ENCODE measurements around the gene PIR.

- TF ChIP-seq, protein P1, sequence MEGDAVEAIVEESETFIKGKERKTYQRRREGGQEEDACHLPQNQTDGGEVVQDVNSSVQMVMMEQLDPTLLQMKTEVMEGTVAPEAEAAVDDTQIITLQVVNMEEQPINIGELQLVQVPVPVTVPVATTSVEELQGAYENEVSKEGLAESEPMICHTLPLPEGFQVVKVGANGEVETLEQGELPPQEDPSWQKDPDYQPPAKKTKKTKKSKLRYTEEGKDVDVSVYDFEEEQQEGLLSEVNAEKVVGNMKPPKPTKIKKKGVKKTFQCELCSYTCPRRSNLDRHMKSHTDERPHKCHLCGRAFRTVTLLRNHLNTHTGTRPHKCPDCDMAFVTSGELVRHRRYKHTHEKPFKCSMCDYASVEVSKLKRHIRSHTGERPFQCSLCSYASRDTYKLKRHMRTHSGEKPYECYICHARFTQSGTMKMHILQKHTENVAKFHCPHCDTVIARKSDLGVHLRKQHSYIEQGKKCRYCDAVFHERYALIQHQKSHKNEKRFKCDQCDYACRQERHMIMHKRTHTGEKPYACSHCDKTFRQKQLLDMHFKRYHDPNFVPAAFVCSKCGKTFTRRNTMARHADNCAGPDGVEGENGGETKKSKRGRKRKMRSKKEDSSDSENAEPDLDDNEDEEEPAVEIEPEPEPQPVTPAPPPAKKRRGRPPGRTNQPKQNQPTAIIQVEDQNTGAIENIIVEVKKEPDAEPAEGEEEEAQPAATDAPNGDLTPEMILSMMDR (conservative IDR thresholded peaks at IDR 0.05; ENCODE audit: low read length), result no peak
- TF ChIP-seq EZH2phosphoT487 (IDR thresholded peaks at IDR 0.05; ENCODE audit: borderline replicate concordance, low read depth, low read length), result no peak
These were observed 54.8 kb downstream of the PIR start for GRCh38 chrX:15438332-15438731.
